GM18867 (cell line): ENCODE data around the gene IRF6.

Source experiments
- ATAC-seq: cut with Tn5 transposase; IDR thresholded peaks from one replicate; pipeline ENCODE4 v1.9.1; 2021; ENCODE audit warnings: mild to moderate bottlenecking, moderate library complexity; ENCODE audit not compliant: unreplicated experiment

The IRF6 gene

DNA sequence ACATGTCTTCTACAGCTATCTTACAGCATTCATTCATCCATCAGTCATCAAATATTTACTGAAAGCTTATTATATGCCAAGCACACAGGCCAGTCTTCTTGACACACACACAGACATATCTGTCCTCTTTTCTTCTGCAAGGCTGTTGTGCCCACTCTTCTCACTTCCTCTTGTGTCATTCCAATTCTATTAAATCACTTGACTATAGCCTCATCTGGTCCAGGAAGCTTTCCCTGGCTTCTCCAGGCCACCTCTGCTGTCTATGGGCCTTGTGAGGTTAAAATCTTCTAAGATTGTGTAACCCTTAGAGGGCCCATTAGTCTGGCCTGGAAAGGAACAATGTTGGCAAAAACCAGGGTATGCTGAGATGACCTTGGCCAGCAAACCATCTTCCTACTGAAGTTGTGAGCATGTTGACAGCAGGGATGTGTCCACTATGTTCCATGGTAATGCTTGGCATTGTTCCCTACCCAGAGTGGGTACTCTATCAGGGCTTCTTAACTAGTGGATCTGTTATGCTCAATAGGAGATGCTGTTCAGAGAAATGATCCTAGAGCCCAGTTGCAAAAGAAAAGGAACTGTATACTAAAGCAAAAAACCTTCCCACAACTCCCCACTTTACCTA, 44.8 kb downstream of the IRF6 start:
- ATAC-seq, result no peak

DNA sequence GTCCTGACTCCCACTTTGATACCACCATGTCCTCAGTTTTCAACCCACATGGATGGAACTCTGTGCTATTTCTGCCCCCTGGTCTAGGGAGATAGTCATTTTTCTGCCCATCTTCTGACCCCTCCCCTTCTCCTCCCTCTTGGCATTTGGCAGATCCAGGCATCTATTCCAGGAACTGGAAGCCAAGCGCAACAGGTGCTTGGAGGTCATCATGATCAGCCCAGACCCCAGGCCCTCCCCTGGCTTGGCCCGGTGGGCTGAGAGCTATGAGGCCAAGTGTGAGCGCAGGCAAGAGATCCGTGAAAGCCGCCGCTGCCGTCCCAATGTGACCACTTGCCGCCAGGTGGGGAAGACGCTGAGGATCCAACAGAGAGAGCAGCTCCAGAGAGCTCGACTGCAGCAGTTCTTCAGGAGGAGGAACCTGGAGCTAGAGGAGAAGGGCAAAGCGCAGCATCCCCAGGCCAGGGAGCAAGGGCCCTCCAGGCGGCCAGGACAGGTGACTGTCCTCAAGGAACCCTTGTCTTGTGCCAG, 46.0 kb downstream of the IRF6 start:
- ATAC-seq, result no peak

DNA sequence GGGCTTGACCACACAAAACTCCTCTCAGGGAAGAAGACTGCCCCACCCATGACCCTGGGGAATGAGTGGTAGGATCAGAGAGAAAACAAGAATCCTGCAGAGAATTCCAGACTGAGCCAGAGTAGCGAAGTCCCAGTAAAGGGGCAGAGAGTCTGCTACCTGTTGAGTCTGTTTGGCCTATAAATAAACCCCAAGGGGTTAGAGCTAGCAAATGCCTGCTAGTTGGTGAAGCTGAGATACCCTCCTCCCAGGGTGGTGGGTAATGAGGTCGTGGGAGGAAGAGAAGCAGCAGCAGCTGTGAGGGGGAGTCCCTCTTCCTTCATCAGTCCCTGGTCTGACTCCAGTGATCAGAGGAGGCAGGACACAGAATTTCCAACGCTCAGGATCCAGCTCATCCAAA, 47.5 kb downstream of the IRF6 start:
- ATAC-seq, result no peak

GRCh38 chr1:209756615-209757445, 49.1 kb downstream of the IRF6 start:
- ATAC-seq, result peak; percentile 33

- ATAC-seq, result peak; percentile 77
These were observed 49.9 kb downstream of the IRF6 start, which contains the start of gene TRAF3IP3 for GRCh38 chr1:209755926-209756614. TRAF3IP3 (plus strand) TSS chr1:209756053; CDS start chr1:209760040, 3,987 bp downstream.

- no peak for ATAC-seq
These were observed 50.7 kb downstream of the IRF6 start for GRCh38 chr1:209755256-209755655.

DNA sequence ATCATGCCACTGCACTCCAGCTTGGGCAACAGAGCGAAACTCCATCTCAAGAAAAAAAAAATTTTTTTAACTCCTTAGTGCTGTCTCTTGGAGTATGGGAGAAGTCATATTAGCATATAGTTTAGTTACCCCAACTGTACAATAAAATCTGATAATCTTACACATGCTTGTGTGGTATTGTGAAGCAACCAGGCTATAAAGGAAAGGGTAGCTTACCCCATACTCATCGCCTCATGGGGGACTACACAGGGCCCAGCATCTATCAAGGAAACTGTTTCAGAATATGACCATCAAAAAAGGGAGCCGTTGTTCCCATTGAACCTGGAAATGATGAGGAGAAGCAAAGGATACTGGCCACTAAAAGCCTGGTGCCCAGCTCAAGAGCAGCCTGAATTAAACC, 53.1 kb downstream of the IRF6 start:
- no peak for ATAC-seq

GRCh38 chr1:209751627-209752231, 54.2 kb downstream of the IRF6 start:
- ATAC-seq, result peak; percentile 49

DNA sequence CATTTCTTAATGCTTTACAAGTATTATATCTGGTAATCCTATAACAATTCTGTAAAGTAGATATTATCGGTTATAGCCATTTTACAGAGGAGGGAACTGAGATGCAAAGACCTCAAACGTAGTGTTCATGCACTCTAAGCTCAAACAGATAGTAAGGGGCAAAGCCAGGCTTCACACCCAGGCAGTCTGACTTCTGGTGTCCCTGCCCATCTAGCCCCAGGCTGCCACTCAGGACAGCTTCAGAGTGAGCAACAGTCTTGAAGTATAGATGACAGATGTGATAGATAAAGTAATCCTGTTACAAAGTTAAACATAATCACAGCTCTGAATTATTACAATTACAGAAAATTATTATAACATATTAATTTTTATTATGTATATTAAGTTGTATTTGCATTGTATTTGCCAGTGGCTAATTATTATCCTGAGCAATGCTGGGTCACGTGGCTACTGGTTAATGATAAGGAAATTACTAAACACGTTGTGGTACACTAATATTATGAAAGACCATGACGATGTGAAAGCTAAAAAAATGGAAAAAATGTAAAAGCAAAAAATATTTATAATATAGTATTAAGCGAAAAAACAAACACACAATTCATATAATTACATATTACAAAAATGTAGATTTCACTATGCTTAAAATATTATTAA, 56.1 kb downstream of the IRF6 start:
- ATAC-seq, result no peak

GRCh38 chr1:209749205-209749604, 56.7 kb downstream of the IRF6 start:
- ATAC-seq, result no peak

DNA sequence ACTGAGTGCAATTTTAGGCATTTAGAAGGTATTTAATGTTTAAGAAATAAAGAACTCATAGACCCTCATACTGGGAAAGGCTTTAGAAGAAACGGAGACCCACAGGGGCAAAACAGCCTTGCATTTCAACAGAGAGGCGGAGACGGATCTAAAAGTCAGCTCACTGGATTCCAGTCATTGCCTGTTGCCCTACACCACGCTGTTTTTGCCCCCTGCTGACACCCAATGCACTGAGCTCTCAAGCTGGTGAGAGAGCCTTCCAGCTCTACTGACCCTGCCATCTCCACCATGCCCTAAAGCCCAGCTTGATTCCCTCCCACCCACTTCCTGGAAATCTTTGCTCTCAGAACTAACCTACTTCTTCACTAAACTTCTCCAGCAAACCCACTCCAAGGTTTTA, 57.3 kb downstream of the IRF6 start:
- ATAC-seq, result no peak

GRCh38 chr1:209747580-209748262, 58.2 kb downstream of the IRF6 start:
- ATAC-seq, result peak; percentile 77

GRCh38 chr1:209746451-209747165, 59.3 kb downstream of the IRF6 start:
- ATAC-seq, result no peak

- ATAC-seq, result no peak
These were observed 62.8 kb downstream of the IRF6 start for GRCh38 chr1:209743145-209743482.

- ATAC-seq, result no peak
These were observed 63.4 kb downstream of the IRF6 start for GRCh38 chr1:209742409-209743144.

GRCh38 chr1:209741889-209742288, 64.1 kb downstream of the IRF6 start:
- ATAC-seq, result no peak

DNA sequence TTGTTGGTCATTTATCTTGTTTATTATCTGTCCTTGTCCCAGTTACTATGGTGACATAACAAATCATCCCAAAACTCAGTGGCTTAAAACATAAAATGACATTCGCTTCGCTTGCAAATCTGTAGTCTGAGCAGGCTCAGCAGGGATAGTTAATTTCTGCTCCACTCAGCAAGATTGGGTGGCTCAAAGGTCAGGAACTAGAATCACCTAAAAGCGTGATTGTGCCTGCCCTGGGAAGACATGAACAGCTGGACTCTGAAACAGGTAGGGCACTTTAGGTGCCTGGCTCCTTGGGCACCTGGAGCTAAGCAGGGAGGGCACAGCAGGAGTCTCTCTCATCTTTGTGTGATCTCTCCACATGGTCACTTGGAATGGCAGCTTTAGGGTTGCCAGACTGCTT, 64.7 kb downstream of the IRF6 start:
- no peak for ATAC-seq

- ATAC-seq, result no peak
These were observed 67.7 kb downstream of the IRF6 start for GRCh38 chr1:209738270-209738669.

DNA sequence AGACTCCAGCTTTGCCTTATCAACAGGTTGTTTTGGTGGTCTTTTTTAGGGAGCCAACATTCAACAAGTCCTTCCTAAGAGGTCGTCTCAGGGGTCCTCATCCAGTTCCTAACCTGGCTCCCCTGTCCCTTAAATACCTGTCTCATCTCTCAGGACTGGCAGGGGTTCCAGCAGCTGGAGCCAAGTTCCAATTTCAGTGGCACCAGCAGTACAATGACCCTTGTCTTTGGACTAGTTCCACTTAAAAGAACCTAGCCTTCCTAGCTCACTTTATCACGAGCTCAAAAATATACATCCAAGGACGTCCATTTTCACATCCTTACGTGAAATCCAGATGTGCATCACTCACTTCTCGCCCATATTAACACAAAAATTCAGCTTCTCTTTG, 68.8 kb downstream of the IRF6 start:
- ATAC-seq, result no peak
